B cell (primary cell): ENCODE data around the gene B9D1.

ENCODE experiments used
- EZH2 ChIP-seq: IDR thresholded peaks from 2 replicates; pipeline ENCODE4 v1.6.1; 2012; ENCODE audit warnings: borderline replicate concordance, low read depth, mild to moderate bottlenecking, moderate library complexity, low read length; ENCODE audit not compliant: insufficient read depth, poor library complexity, severe bottlenecking
- TF ChIP-seq, protein P1 (sequence below): fragments of 200-600 bp; IDR thresholded peaks from one replicate; pipeline ENCODE4 v1.8.0; 2022; ENCODE audit warnings: antibody characterized with exemption, mild to moderate bottlenecking

DNA sequence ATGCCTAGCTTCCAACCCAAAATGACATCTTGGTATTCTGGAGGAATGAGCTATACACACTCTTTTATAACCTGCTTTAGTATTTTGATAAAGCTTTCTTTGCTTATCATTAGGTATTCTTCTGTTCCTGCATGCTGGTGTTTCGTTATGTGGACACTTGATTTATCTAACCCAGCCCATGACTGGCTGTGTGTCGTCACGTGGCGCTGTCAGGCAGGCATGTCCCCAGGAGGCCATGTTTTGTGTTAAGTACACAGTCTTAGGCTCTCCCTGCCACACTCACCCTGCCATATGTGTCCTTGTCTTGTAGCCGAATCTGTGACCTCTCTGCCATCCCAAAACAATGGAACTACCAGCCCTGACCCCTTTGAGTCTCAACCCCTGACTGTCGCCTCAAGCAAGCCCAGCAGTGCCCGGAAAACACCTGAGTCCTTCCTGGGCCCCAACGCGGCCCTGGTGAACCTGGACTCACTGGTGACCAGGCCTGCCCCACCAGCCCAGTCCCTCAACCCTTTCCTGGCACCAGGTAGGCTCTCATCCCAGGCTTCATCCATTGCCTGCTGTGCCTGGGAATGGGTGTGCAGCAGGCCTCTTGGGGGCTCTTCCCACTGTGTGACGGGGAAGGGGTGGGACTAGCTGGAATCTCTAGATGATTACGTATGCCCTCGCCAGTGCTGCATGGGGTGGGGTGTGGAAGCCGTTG, 30.8 kb downstream of the B9D1 start:
- TF ChIP-seq, protein P1, sequence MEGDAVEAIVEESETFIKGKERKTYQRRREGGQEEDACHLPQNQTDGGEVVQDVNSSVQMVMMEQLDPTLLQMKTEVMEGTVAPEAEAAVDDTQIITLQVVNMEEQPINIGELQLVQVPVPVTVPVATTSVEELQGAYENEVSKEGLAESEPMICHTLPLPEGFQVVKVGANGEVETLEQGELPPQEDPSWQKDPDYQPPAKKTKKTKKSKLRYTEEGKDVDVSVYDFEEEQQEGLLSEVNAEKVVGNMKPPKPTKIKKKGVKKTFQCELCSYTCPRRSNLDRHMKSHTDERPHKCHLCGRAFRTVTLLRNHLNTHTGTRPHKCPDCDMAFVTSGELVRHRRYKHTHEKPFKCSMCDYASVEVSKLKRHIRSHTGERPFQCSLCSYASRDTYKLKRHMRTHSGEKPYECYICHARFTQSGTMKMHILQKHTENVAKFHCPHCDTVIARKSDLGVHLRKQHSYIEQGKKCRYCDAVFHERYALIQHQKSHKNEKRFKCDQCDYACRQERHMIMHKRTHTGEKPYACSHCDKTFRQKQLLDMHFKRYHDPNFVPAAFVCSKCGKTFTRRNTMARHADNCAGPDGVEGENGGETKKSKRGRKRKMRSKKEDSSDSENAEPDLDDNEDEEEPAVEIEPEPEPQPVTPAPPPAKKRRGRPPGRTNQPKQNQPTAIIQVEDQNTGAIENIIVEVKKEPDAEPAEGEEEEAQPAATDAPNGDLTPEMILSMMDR, result no peak
- TF ChIP-seq EZH2, result no peak
